Gastroesophageal sphincter (tissue), 4 donors: ENCODE measurements around the gene RASGEF1C. TPM values are rescaled to one million over a fixed set of nuclear protein-coding genes. Genes with fewer than 3 reads are reported as not detected.

Experiments used
- ATAC-seq: fragments of 150-250 bp; one replicate; pipeline ENCODE4 v1.9.1; 2016; ENCODE audit warnings: mild to moderate bottlenecking, moderate library complexity
- H3K27ac ChIP-seq, 4 donors: fragments of 200-600 bp; sonication (generic) in 3 of 4; 1 replicate in 3 of 4; 2 replicates in 1 of 4; pipeline ENCODE4 v1.5.1; 2016 to 2019
- H3K27me3 ChIP-seq: fragments of 200-600 bp; sonication (generic); one replicate; pipeline ENCODE4 v1.5.1; 2019
- H3K36me3 ChIP-seq, 2 donors: fragments of 200-600 bp; sonication (generic); one replicate each; pipeline ENCODE4 v1.5.1; 2019; ENCODE audit warnings: control low read depth in 1 of 2
- H3K4me1 ChIP-seq, 3 donors: fragments of 200-600 bp; sonication (generic); 1 replicate in 2 of 3; 2 replicates in 1 of 3; pipeline ENCODE4 v1.5.1; 2016 to 2019; ENCODE audit warnings: control low read depth in 2 of 3
- H3K4me3 ChIP-seq, 2 donors: fragments of 200-600 bp; sonication (generic); one replicate each; pipeline ENCODE4 v1.5.1; 2019; ENCODE audit warnings: mild to moderate bottlenecking in 1 of 2, moderate library complexity in 1 of 2
- H3K9me3 ChIP-seq, 3 donors: fragments of 200-600 bp; sonication (generic); one replicate each; pipeline ENCODE4 v1.5.1; 2017 to 2019; ENCODE audit warnings: control low read depth in 2 of 3
- CTCF ChIP-seq, 4 experiments: fragments of 200-600 bp in 2 of 4; fragments of 450-650 bp in 2 of 4; sonication (generic) in 1 of 4; IDR thresholded peaks; one replicate each; pipeline ENCODE4 v1.5.1; 2017 to 2019; ENCODE audit warnings: antibody characterized with exemption in 4 of 4, mild to moderate bottlenecking in 2 of 4, moderate library complexity in 2 of 4
- EP300 ChIP-seq: sonication (generic); formaldehyde crosslinking; IDR thresholded peaks from one replicate; pipeline ENCODE4 v1.6.1; 2017; ENCODE audit warnings: antibody characterized with exemption, mild to moderate bottlenecking
- POLR2A ChIP-seq, 2 donors: fragments of 450-650 bp; IDR thresholded peaks; one replicate each; pipeline ENCODE4 v1.6.1; 2017; ENCODE audit warnings: antibody characterized with exemption in 2 of 2, mild to moderate bottlenecking in 2 of 2, moderate library complexity in 1 of 2
- POLR2AphosphoS5 ChIP-seq: sonication (generic); formaldehyde crosslinking; IDR thresholded peaks from one replicate; pipeline ENCODE4 v1.6.1; 2017; ENCODE audit warnings: antibody characterized with exemption
- WGBS, 2 donors: methylation state at CpG; one replicate each; pipeline ENCODE4 v1.1.5; 2018; ENCODE audit warnings: low coverage in 1 of 2; 5-methylcytosine and 5-hydroxymethylcytosine counted together
- total RNA-seq, 4 donors: library from RNA; depleted of rRNA; stranded (reverse); fragments of >200 nt; gene quantifications; one replicate each; pipeline ENCODE4 v1.1.0, GENCODE V29; 2016

Gene RASGEF1C
- total RNA-seq, 4 donors from 2014 or later: 0.81 to 8.4 (median 2.0) TPM

- 38 to 43% methylated on average over 2 of the region's 2 CpGs for WGBS, 2 donors
- Histone ChIP-seq H3K4me1 (peaks cover 0 to 11% (median 0%) of the 10 kb centered on the region in 3 donors), H3K27ac (no peak overlapping the region), H3K36me3 (no peaks in the 10 kb centered on the region), H3K4me3 (no peak overlapping the region), H3K9me3 (peaks cover 0 to 12% (median 0%) of the 10 kb centered on the region in 3 donors), H3K27me3 (peaks cover 29% of the 10 kb centered on the region)
- ATAC-seq: no peak
- no peak for TF ChIP-seq POLR2AphosphoS5
- no peak for TF ChIP-seq CTCF (IDR thresholded peaks at IDR 0.05)
- no peak for TF ChIP-seq EP300
- no peak for TF ChIP-seq POLR2A (IDR thresholded peaks at IDR 0.05)
These were observed 42.8 kb downstream of the RASGEF1C start for GRCh38 chr5:180166176-180166575.

- peaks cover 28% of the 10 kb centered on the region for H3K27me3 ChIP-seq
- TF ChIP-seq CTCF (IDR thresholded peaks at IDR 0.05) (no peak), EP300 (no peak), POLR2AphosphoS5 (no peak), POLR2A (IDR thresholded peaks at IDR 0.05) (no peak)
- H3K4me3 ChIP-seq: no peak overlapping the region
- H3K27ac ChIP-seq: no peak overlapping the region
- no peaks in the 10 kb centered on the region for H3K36me3 ChIP-seq
- WGBS, 2 donors: 79 to 89% methylated on average over 2 to 5 of the region's 5 CpGs
- peaks cover 0 to 12% (median 0%) of the 10 kb centered on the region in 3 donors for H3K9me3 ChIP-seq
- no peak for ATAC-seq
- H3K4me1 ChIP-seq: no peaks in the 10 kb centered on the region
These were observed 46.7 kb downstream of the RASGEF1C start for GRCh38 chr5:180162304-180162661.

GRCh38 chr5:180161420-180162303 is 47.3 kb downstream of the RASGEF1C start:
- H3K36me3 ChIP-seq: no peaks in the 10 kb centered on the region
- H3K4me1 ChIP-seq: no peaks in the 10 kb centered on the region
- ATAC-seq: no peak
- TF ChIP-seq EP300 (no peak), POLR2A (IDR thresholded peaks at IDR 0.05) (no peak), CTCF (IDR thresholded peaks at IDR 0.05) (peak in 1 of 4 experiments; percentile 14)
- peaks cover 28% of the 10 kb centered on the region for H3K27me3 ChIP-seq
- peaks cover 0 to 12% (median 0%) of the 10 kb centered on the region in 3 donors for H3K9me3 ChIP-seq
- H3K27ac ChIP-seq: no peak overlapping the region
- H3K4me3 ChIP-seq: no peak overlapping the region
- WGBS, 2 donors: 50 to 73% methylated on average over 2 to 6 of the region's 39 CpGs

- Histone ChIP-seq H3K27ac (no peak overlapping the region), H3K9me3 (peaks cover 0 to 12% (median 0%) of the 10 kb centered on the region in 3 donors), H3K4me3 (no peak overlapping the region), H3K4me1 (no peaks in the 10 kb centered on the region), H3K27me3 (peaks cover 28% of the 10 kb centered on the region), H3K36me3 (no peaks in the 10 kb centered on the region)
- 52 to 57% methylated on average over 8 to 9 of the region's 9 CpGs for WGBS, 2 donors
- no peak for TF ChIP-seq POLR2A (IDR thresholded peaks at IDR 0.05)
- TF ChIP-seq EP300: no peak
- no peak for TF ChIP-seq CTCF (IDR thresholded peaks at IDR 0.05)
- no peak for TF ChIP-seq POLR2AphosphoS5
- ATAC-seq: no peak
These were observed 48.2 kb downstream of the RASGEF1C start for GRCh38 chr5:180160789-180161188.

- 73 to 95% methylated on average over 4 of the region's 6 CpGs for WGBS, 2 donors
- H3K36me3 ChIP-seq: no peaks in the 10 kb centered on the region
- ATAC-seq: no peak
- peaks cover 0 to 12% (median 0%) of the 10 kb centered on the region in 3 donors for H3K9me3 ChIP-seq
- TF ChIP-seq EP300: no peak
- no peak for TF ChIP-seq POLR2AphosphoS5
- no peak for TF ChIP-seq POLR2A (IDR thresholded peaks at IDR 0.05)
- TF ChIP-seq CTCF (IDR thresholded peaks at IDR 0.05): no peak
- no peak overlapping the region for H3K4me3 ChIP-seq
- H3K27me3 ChIP-seq: peaks cover 28% of the 10 kb centered on the region
- no peaks in the 10 kb centered on the region for H3K4me1 ChIP-seq
- H3K27ac ChIP-seq: no peak overlapping the region
These were observed 48.8 kb downstream of the RASGEF1C start for GRCh38 chr5:180160215-180160614.
